Activated T-helper 17 cell treated with anti-CD3 and anti-CD28 coated beads, Interleukin-2, amount 50 U/mL, for 72 hours (primary cell): Measurements from ENCODE around the gene CUTA. TPM values are rescaled to one million over a fixed set of nuclear protein-coding genes. Genes with fewer than 3 reads are reported as not detected.
A peak's percentile ranks its signal among the peaks of the same experiment; 100 is the strongest.
"Not testable (repeated sequence)": the region's sequence is repeated elsewhere in the genome, so short reads cannot be mapped to it uniquely, and the experiment has no call there.

Source experiments
- ATAC-seq: fragments of 150-1000 bp; cut with Tn5 transposase; replicated peaks from 2 replicates; pipeline ENCODE4 v1.10.0; 2021; ENCODE audit warnings: mild to moderate bottlenecking, moderate library complexity
- H3K27ac Mint-ChIP-seq: one replicate; pipeline ENCODE4 v1.8.0; 2022; ENCODE audit warnings: mixed read lengths
- H3K27me3 Mint-ChIP-seq: one replicate; pipeline ENCODE4 v1.8.0; 2022; ENCODE audit warnings: mixed read lengths
- H3K36me3 Mint-ChIP-seq: one replicate; pipeline ENCODE4 v1.8.0; 2022; ENCODE audit warnings: low read depth, mild to moderate bottlenecking, mixed read lengths
- H3K4me1 Mint-ChIP-seq: one replicate; pipeline ENCODE4 v1.8.0; 2022; ENCODE audit warnings: mixed read lengths
- H3K4me3 Mint-ChIP-seq: one replicate; pipeline ENCODE4 v1.8.0; 2022; ENCODE audit warnings: mild to moderate bottlenecking, mixed read lengths
- H3K9me3 Mint-ChIP-seq: one replicate; pipeline ENCODE4 v1.8.0; 2022; ENCODE audit warnings: mixed read lengths
- total RNA-seq, 2 donors: library from RNA; stranded (reverse); gene quantifications; one replicate each; pipeline ENCODE4 v1.2.3, GENCODE V29; 2022

The CUTA gene
- total RNA-seq, 2 donors from 2014 or later = 163 to 248 TPM

DNA sequence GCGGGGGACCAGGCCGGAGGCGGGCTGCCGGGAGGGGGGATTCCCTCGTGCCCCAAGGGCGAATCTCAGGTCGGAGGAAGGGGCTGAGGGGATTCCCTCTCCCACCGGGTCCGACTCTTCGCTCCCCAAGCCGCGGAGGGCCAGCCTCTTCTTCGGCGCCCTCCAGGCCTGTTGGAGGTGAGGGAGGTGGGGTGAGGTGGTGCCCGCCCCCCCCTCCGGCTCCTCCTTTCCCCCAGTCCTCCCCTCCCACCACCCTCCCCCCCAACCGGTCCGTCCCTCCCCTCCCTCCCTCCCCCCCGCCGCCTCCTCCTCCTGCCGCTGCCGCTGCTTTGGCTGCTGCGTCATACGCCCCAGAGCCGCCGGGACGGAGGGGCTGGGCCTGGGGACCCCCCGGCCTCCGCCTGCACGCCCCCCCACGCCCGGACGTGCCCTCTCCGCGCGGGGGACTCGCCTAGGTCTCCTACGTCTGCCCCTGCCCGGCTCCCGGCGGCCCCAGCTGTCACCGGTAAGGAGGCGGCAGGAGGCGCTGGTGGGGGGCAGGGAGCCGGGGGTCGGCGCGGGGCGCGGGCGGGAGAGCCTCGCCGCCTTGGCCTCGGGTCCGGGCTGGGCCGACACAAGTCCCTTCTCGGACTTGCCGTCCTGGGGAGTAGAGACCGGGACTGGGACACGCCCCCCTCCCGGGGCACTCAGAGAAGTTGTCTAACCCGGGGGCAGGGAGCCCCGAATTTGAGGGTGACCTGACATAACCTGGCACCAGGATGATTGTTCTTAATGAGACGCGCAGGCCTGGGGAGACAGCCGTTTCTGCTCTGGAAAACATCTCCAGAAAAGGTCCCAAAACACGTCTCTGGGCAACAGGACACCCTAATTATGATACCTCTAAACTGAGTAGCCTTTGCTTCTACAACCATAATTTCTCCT lies 6.9 kb downstream of the CUTA start, which contains the start of gene PHF1:
Gene PHF1, plus strand, starts transcription at position 304 of the 921 bp plus-strand sequence. CDS start 1,250 bp downstream, outside the sequence.
- no peaks in the 10 kb centered on the region for H3K9me3 Mint-ChIP-seq
- H3K27me3 Mint-ChIP-seq = no peaks in the 10 kb centered on the region
- H3K4me3 Mint-ChIP-seq = peak within 1 kb of the TSS; percentile 96
- H3K36me3 Mint-ChIP-seq = peaks cover 75% of the 10 kb centered on the region
- peak; percentile 58 for ATAC-seq
- H3K4me1 Mint-ChIP-seq = peaks cover 44% of the 10 kb centered on the region
- H3K27ac Mint-ChIP-seq = peak within 1 kb of the TSS; percentile 82

DNA sequence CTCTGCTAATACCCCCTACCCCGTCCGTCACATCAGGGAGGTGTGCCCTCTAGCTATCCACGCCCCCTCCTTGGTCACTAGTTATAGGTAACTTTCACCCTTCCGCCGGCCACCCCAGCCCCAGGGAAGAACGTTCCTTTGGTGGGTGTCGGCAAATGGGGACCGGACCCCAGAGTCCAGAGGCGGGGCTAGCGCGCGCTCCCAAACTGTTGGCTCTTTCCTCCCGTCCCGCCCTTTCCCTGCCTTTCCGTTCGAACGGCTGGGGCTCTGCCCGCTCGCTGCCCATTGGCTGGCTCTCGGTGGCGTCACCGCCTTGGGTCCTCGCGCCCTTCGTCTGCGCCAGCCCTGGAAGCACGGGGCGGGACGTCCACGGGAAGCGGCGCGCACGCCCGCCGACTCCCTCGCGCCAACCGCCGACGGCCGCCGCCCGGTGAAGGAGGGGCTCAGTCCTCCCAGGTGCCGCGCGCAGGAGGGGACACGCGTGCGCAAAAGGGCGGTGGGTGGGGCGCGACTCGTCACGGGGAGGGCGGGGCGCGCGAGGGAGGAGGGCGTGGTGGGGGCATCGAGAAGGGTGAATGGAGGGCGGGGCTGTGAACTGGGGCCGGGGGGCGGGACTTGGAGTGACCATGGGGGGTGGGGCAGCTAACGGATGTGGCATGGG lies 7.7 kb downstream of the CUTA start:
- Mint-ChIP-seq H3K9me3 (no peaks in the 10 kb centered on the region), H3K4me1 (peaks cover 45% of the 10 kb centered on the region), H3K36me3 (peaks cover 75% of the 10 kb centered on the region)

GRCh38 chr6:33407132-33407718 lies 10.7 kb downstream of the CUTA start:
- Mint-ChIP-seq H3K4me3 (no peak overlapping the region), H3K9me3 (no peaks in the 10 kb centered on the region), H3K4me1 (peaks cover 26% of the 10 kb centered on the region), H3K27me3 (no peaks in the 10 kb centered on the region), H3K36me3 (peaks cover 75% of the 10 kb centered on the region), H3K27ac (no peak overlapping the region)
- no peak for ATAC-seq

More for the DNA sequence above, 7.7 kb downstream of the CUTA start:
- Mint-ChIP-seq H3K27me3 (no peaks in the 10 kb centered on the region), H3K4me3 (peak overlapping the region; percentile 96), H3K27ac (peak overlapping the region; percentile 82)
- ATAC-seq = peak; percentile 92

DNA sequence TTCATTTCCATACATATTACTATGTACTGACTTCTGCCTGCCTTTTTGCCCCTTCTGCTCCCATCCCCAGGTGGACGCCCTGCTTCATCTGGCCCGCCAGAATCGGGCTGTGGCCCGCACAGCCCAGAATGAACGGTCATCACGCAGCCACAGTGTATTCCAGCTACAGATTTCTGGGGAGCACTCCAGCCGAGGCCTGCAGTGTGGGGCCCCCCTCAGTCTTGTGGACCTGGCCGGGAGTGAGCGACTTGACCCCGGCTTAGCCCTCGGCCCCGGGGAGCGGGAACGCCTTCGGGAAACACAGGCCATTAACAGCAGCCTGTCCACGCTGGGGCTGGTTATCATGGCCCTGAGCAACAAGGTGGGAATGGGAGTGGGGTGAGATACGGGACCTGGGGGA lies 11.8 kb downstream of the CUTA start:
- Mint-ChIP-seq H3K9me3 (no peaks in the 10 kb centered on the region), H3K4me3 (no peak overlapping the region), H3K27ac (no peak overlapping the region), H3K27me3 (no peaks in the 10 kb centered on the region), H3K36me3 (peaks cover 75% of the 10 kb centered on the region), H3K4me1 (peaks cover 26% of the 10 kb centered on the region)
- ATAC-seq = no peak

DNA sequence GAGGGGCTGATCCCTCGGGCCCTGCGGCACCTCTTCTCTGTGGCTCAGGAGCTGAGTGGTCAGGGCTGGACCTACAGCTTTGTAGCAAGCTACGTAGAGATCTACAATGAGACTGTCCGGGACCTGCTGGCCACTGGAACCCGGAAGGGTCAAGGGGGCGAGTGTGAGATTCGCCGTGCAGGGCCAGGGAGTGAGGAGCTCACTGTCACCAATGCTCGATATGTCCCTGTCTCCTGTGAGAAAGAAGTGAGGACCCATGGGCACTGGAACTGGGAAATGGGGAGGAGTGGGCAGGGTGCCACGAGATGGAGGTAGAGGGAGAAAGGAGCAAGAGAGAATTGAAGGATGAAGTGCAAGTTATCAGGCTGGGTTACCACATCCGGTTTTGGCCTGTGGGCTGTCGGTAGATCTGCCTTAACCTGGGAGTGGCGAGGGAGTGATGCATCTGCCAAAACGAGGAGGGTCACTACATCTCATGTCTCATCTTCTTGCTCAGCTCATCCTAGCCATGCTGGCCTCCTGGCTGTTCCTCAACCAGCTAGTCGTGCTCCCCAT lies 12.4 kb downstream of the CUTA start:
- Mint-ChIP-seq H3K27ac (peak overlapping the region; percentile 79), H3K27me3 (no peaks in the 10 kb centered on the region), H3K36me3 (peaks cover 81% of the 10 kb centered on the region), H3K4me1 (peaks cover 26% of the 10 kb centered on the region), H3K9me3 (no peaks in the 10 kb centered on the region), H3K4me3 (peak overlapping the region; percentile 12)
- no peak for ATAC-seq

GRCh38 chr6:33404884-33405283 lies 13.0 kb downstream of the CUTA start:
- no peak for ATAC-seq
- Mint-ChIP-seq H3K4me1 (peaks cover 24% of the 10 kb centered on the region), H3K9me3 (no peaks in the 10 kb centered on the region), H3K27me3 (no peaks in the 10 kb centered on the region), H3K36me3 (peaks cover 87% of the 10 kb centered on the region), H3K4me3 (no peak overlapping the region), H3K27ac (no peak overlapping the region)

- H3K9me3 Mint-ChIP-seq, H3K27me3 Mint-ChIP-seq, ATAC-seq, H3K27ac Mint-ChIP-seq, H3K4me3 Mint-ChIP-seq: not testable (repeated sequence)
- Mint-ChIP-seq H3K36me3 (peaks cover 95% of the 10 kb centered on the region), H3K4me1 (peaks cover 21% of the 10 kb centered on the region)
Observed at GRCh38 chr6:33399881-33400280, 18.0 kb downstream of the CUTA start.

DNA sequence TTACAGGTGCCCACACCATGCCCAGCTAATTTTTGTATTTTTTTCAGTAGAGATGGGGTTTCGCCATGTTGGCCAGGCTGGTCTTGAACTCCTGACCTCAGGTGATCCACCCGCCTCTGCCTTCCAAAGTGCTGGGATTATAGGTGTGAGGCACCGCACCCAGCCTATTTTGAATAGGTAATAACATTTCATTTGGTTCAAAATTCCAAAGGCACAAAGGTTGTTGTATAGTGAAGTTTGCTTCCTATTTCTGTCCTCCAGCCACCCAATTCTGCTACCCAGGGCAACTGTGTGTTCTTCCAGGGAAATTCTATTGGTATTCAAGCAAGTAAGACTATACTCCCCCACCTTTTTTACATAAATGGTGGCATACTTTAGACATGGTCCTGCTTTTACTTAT lies 19.3 kb downstream of the CUTA start:
- H3K27me3 Mint-ChIP-seq, ATAC-seq, H3K4me3 Mint-ChIP-seq, H3K27ac Mint-ChIP-seq, H3K9me3 Mint-ChIP-seq: not testable (repeated sequence)
- H3K36me3 Mint-ChIP-seq = peaks cover 93% of the 10 kb centered on the region
- peaks cover 24% of the 10 kb centered on the region for H3K4me1 Mint-ChIP-seq

- Mint-ChIP-seq H3K4me1 (peaks cover 32% of the 10 kb centered on the region), H3K4me3 (no peak overlapping the region), H3K36me3 (peaks cover 91% of the 10 kb centered on the region)
Observed at GRCh38 chr6:33397541-33397940, 20.4 kb downstream of the CUTA start.

GRCh38 chr6:33392979-33393378 lies 24.9 kb downstream of the CUTA start:
- Mint-ChIP-seq H3K9me3 (no peaks in the 10 kb centered on the region), H3K27me3 (no peaks in the 10 kb centered on the region), H3K4me3 (peak overlapping the region; percentile 95), H3K27ac (peak overlapping the region; percentile 92), H3K36me3 (peaks cover 58% of the 10 kb centered on the region), H3K4me1 (peaks cover 37% of the 10 kb centered on the region)
- no peak for ATAC-seq

More at GRCh38 chr6:33397541-33397940, 20.4 kb downstream of the CUTA start:
- Mint-ChIP-seq H3K27me3 (no peaks in the 10 kb centered on the region), H3K27ac (no peak overlapping the region), H3K9me3 (no peaks in the 10 kb centered on the region)
- no peak for ATAC-seq

GRCh38 chr6:33392595-33392948 lies 25.3 kb downstream of the CUTA start:
- Mint-ChIP-seq H3K9me3 (no peaks in the 10 kb centered on the region), H3K4me1 (peaks cover 33% of the 10 kb centered on the region), H3K27me3 (no peaks in the 10 kb centered on the region), H3K36me3 (peaks cover 54% of the 10 kb centered on the region), H3K4me3 (peak overlapping the region; percentile 95), H3K27ac (peak overlapping the region; percentile 92)
- ATAC-seq = no peak

DNA sequence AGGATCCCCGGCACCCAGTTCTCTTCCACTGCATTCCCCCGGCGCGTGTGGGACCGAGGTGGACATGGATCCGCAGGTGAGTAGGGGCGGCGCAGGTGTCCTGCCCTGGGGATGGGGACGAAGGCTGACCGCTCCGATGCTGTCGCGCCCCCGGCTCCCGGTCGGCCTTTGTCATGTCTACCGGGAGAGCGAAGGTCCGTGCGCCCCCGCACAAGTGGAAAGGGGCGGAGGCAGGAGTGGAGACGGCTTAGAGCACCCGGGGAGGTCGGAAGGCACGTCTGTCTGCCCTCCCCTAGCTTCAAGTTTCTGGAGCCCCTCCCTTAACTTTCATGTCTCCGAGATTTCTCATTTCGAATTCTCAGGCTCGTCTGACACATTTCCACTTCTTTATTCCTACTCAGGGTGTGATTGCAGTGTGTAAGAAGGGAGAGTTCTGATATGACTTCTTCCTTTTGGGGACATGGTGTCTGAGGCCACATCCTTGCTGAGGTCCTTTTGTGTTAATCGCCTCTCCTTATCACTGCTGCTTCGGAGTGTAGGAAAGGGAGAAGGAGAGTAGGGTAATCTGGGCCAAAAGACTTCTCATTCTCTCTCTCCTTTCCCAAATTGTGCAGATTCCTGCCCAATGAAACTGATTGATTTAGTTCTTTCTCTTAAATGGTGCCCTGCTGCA lies 25.8 kb downstream of the CUTA start:
- Mint-ChIP-seq H3K36me3 (peaks cover 49% of the 10 kb centered on the region), H3K27me3 (no peaks in the 10 kb centered on the region), H3K4me3 (peak overlapping the region; percentile 95), H3K9me3 (no peaks in the 10 kb centered on the region), H3K4me1 (peaks cover 32% of the 10 kb centered on the region), H3K27ac (peak overlapping the region; percentile 92)
- ATAC-seq = peak; percentile 59

DNA sequence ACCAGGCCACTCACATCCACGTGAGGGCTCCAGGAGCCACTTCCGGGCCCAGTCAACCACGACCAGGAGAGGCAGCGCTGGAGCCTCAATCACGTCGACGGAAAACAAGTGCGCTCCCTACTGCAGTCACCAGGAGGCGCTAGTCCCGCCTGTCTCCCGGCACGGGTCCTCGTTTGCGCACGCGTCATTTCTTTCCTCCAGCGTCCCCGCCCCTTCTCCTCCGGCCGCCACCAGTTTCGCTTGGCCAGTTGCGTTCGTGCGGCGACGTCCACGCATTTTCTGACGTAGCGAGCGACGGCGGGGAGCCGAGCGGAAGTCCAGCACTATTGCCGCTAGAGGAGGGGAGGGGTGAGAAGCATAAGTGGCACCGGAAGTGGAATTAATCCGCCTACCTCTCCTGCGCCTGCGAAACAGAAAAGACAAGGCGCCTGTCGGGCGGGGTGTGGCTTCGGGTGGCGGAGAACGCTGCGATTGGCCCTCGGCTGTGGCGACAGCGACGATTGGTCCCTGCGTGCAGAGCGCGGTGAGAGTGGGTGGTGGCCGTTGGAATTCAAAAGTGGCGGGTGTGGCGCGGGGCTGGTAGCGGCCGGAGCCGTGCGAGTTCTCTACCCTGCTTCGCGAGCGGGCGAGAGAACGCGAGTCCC lies 26.5 kb downstream of the CUTA start, which contains the start of gene KIFC1:
Gene KIFC1, plus strand, starts transcription at position 546 of the 644 bp plus-strand sequence. CDS start 163 bp downstream, outside the sequence.
- H3K9me3 Mint-ChIP-seq = no peaks in the 10 kb centered on the region
- H3K36me3 Mint-ChIP-seq = peaks cover 46% of the 10 kb centered on the region
- H3K27ac Mint-ChIP-seq = peak within 1 kb of the TSS; percentile 92
- peak within 1 kb of the TSS; percentile 95 for H3K4me3 Mint-ChIP-seq
- no peaks in the 10 kb centered on the region for H3K27me3 Mint-ChIP-seq
- H3K4me1 Mint-ChIP-seq = peaks cover 32% of the 10 kb centered on the region
- peak; percentile 91 for ATAC-seq
